Measurements from ENCODE around the gene DGCR2. TPM values are rescaled to one million over a fixed set of nuclear protein-coding genes. Genes with fewer than 3 reads are reported as not detected.

Gene DGCR2
- total and polyA plus RNA-seq, 2 experiments from 2014 or later, result 18.5 to 83.0 TPM

DNA sequence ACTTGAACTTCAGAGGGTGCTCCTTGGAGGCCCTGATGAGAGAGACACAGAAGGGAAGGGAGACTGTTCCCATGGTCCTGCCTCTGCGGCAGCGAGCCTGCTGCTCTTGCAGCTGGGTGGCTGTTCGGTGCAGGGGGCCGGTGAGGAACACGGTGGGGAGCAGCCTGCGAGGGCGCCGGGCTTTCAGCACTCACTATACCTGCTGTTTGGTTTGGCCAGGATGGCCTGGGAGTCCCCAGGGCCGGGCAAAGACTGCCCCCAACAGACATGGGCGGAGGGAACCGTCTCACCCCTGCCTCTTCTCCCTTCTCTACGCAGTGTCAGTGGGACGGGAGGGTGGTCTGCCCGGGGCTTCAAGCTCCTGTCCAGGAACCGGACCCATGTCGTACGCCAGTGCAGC is 128.2 kb downstream of the DGCR2 start:
- Mint-ChIP-seq H3K27ac (no peak overlapping the region), H3K4me1 (peaks cover 2% of the 10 kb centered on the region; the same call in 1 of the 3 replicates), H3K9me3 (no peaks in the 10 kb centered on the region), H3K36me3 (ENCODE audit: low read depth) (no peaks in the 10 kb centered on the region), H3K27me3 (ENCODE audit: insufficient read depth, low read depth, poor library complexity) (peaks cover 7% of the 10 kb centered on the region), H3K4me3 (no peak overlapping the region)
- Histone ChIP-seq H3K4me2 (no peak overlapping the region), H4K20me1 (replicated peaks; ENCODE audit: insufficient read depth) (no peaks in the 10 kb centered on the region; the same call in 1 of the 2 replicates), H2AFZ (no peak overlapping the region), H3K27me3 (ENCODE audit: insufficient read depth) (no peaks in the 10 kb centered on the region), H3K4me1 (ENCODE audit: insufficient read depth) (no peaks in the 10 kb centered on the region), H3F3A (replicated peaks; ENCODE audit: low read depth) (no peaks in the 10 kb centered on the region), H3K36me3 (ENCODE audit: insufficient read depth) (no peaks in the 10 kb centered on the region), H3K9me2 (ENCODE audit: insufficient read depth) (no peaks in the 10 kb centered on the region), H3K4me3 (no peak overlapping the region), H3K27ac (ENCODE audit: low read depth) (no peak overlapping the region), H3K79me2 (replicated peaks; ENCODE audit: insufficient read depth) (no peaks in the 10 kb centered on the region)
- TF ChIP-seq EZH2 (IDR thresholded peaks at IDR 0.05; ENCODE audit: low read depth, unreplicated experiment), result no peak
- no peak for ATAC-seq
- no peak for DNase-seq (ENCODE audit: low spot score)

DNA sequence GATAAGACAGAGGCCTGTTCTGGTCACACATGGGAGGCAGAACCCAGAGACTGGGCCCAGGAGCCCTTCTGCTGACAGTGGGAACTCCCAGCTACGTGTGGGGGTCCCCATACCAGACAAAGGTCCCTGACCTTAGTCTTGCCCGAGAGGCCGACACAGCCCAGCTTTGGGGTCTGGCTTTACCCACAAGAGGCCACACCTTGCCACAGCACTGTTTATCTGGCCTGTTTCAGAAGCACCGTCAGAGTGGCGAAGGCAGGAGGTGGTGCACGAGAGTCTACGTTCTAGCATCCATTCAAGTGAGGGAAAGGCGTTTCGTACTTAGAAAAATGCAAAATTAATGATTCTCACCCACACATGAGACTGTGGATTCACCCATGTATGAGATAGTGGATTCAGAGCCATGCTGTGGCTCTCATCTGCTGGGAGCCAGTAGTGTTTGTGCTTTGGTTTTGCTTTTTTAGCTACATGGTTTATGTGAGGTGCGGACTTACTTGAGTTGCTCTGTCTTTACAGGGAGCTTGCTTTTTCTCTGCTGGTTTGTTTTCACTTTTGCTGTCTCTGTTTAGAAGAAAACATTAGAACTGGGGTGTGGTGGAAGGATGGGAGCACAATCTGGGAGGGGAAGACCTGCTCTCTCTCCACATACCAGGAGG is 129.5 kb downstream of the DGCR2 start:
- no peak overlapping the region for H2AFZ ChIP-seq
- no peak overlapping the region for H3K4me3 Mint-ChIP-seq

DNA sequence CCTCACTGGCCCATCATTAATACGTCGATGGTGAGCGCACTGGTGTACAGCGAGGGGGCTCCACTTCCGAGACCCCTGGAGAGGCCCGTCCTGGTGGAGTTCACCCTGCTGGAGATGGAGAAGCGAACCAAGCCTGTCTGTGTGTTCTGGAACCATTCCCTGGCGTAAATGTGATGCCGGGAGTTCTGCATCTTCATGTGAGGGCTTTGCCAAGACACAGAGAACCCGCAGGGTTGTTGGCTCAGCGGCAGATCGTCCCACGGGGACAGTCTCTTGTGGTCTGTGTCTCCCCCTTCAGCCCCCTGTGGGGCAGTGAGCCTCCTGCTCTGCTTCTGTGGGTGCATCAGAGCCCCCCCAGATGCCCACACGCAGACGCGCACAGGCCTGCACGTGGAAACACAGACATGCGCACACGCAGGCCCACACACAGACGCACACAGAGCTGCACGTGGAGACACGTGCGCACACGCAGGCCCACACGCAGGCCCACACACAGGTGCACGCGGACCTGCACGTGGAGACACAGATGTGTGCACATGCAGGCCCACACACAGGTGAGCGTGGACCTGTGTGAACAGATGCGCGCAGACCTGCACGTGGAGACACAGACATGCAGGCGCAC is 130.3 kb downstream of the DGCR2 start:
- no peak overlapping the region for H3K4me3 Mint-ChIP-seq
- Histone ChIP-seq H3K4me1 (ENCODE audit: insufficient read depth) (no peaks in the 10 kb centered on the region), H3K4me3 (no peak overlapping the region), H3K27me3 (ENCODE audit: insufficient read depth) (no peaks in the 10 kb centered on the region), H2AFZ (no peak overlapping the region), H4K20me1 (replicated peaks; ENCODE audit: insufficient read depth) (no peaks in the 10 kb centered on the region; the same call in 1 of the 2 replicates), H3F3A (replicated peaks; ENCODE audit: low read depth) (no peaks in the 10 kb centered on the region), H3K27ac (ENCODE audit: low read depth) (no peak overlapping the region), H3K4me2 (no peak overlapping the region), H3K9me2 (ENCODE audit: insufficient read depth) (no peaks in the 10 kb centered on the region), H3K79me2 (replicated peaks; ENCODE audit: insufficient read depth) (no peaks in the 10 kb centered on the region), H3K36me3 (ENCODE audit: insufficient read depth) (no peaks in the 10 kb centered on the region)
- H3K27ac Mint-ChIP-seq, result no peak overlapping the region
- DNase-seq (ENCODE audit: low spot score), result no peak
- H3K4me1 Mint-ChIP-seq, result peaks cover 2% of the 10 kb centered on the region; the same call in 1 of the 3 replicates
- ATAC-seq, result no peak
- no peaks in the 10 kb centered on the region for H3K9me3 Mint-ChIP-seq
- no peaks in the 10 kb centered on the region for H3K36me3 Mint-ChIP-seq (ENCODE audit: low read depth)
- H3K27me3 Mint-ChIP-seq (ENCODE audit: insufficient read depth, low read depth, poor library complexity), result peaks cover 9% of the 10 kb centered on the region
- no peak for TF ChIP-seq POLR2AphosphoS5 (IDR thresholded peaks at IDR 0.05; ENCODE audit: low read depth)
- no peak for TF ChIP-seq STAT1 (IDR thresholded peaks at IDR 0.05; ENCODE audit: unreplicated experiment)
- TF ChIP-seq ZNF114 (CRISPR knock-in tag; IDR thresholded peaks at IDR 0.05), result no peak
- no peak for TF ChIP-seq CREB1 (CRISPR knock-in tag; IDR thresholded peaks at IDR 0.05; ENCODE audit: low read depth)
- no peak for TF ChIP-seq ETS1 (IDR thresholded peaks at IDR 0.05)
- TF ChIP-seq EZH2phosphoT487 (IDR thresholded peaks at IDR 0.05; ENCODE audit: unreplicated experiment), result no peak
- no peak for TF ChIP-seq NANOG (IDR thresholded peaks at IDR 0.05; ENCODE audit: borderline replicate concordance)
- TF ChIP-seq EZH2 (IDR thresholded peaks at IDR 0.05; ENCODE audit: low read depth, unreplicated experiment), result no peak
- TF ChIP-seq, protein P1, sequence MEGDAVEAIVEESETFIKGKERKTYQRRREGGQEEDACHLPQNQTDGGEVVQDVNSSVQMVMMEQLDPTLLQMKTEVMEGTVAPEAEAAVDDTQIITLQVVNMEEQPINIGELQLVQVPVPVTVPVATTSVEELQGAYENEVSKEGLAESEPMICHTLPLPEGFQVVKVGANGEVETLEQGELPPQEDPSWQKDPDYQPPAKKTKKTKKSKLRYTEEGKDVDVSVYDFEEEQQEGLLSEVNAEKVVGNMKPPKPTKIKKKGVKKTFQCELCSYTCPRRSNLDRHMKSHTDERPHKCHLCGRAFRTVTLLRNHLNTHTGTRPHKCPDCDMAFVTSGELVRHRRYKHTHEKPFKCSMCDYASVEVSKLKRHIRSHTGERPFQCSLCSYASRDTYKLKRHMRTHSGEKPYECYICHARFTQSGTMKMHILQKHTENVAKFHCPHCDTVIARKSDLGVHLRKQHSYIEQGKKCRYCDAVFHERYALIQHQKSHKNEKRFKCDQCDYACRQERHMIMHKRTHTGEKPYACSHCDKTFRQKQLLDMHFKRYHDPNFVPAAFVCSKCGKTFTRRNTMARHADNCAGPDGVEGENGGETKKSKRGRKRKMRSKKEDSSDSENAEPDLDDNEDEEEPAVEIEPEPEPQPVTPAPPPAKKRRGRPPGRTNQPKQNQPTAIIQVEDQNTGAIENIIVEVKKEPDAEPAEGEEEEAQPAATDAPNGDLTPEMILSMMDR (conservative IDR thresholded peaks at IDR 0.05; ENCODE audit: low read depth in 2 of 2), result no peak
- TF ChIP-seq REST (IDR thresholded peaks at IDR 0.05; ENCODE audit: unreplicated experiment), result no peak

More for the DNA sequence above, 129.5 kb downstream of the DGCR2 start:
- peaks cover 9% of the 10 kb centered on the region for H3K27me3 Mint-ChIP-seq (ENCODE audit: insufficient read depth, low read depth, poor library complexity)
- H3K27ac ChIP-seq (ENCODE audit: low read depth), result no peak overlapping the region
- H3K4me1 Mint-ChIP-seq, result peaks cover 2% of the 10 kb centered on the region; the same call in 1 of the 3 replicates
- DNase-seq (ENCODE audit: low spot score), result no peak
- no peaks in the 10 kb centered on the region for H3K36me3 Mint-ChIP-seq (ENCODE audit: low read depth)
- no peaks in the 10 kb centered on the region for H3K9me2 ChIP-seq (ENCODE audit: insufficient read depth)
- no peaks in the 10 kb centered on the region for H3K36me3 ChIP-seq (ENCODE audit: insufficient read depth)
- no peaks in the 10 kb centered on the region for H3K79me2 ChIP-seq (replicated peaks; ENCODE audit: insufficient read depth)
- no peak overlapping the region for H3K4me3 ChIP-seq
- no peaks in the 10 kb centered on the region; the same call in 1 of the 2 replicates for H4K20me1 ChIP-seq (replicated peaks; ENCODE audit: insufficient read depth)
- no peaks in the 10 kb centered on the region for H3K27me3 ChIP-seq (ENCODE audit: insufficient read depth)
- no peaks in the 10 kb centered on the region for H3F3A ChIP-seq (replicated peaks; ENCODE audit: low read depth)
- ATAC-seq, result no peak
- H3K9me3 Mint-ChIP-seq, result no peaks in the 10 kb centered on the region
- no peak for TF ChIP-seq POLR2AphosphoS5 (IDR thresholded peaks at IDR 0.05; ENCODE audit: low read depth)
- no peaks in the 10 kb centered on the region for H3K4me1 ChIP-seq (ENCODE audit: insufficient read depth)
- no peak overlapping the region for H3K27ac Mint-ChIP-seq
- H3K4me2 ChIP-seq, result no peak overlapping the region

Data from GM23338 (cell line).